ENCODE measurements around the gene PRDX2. TPM values are rescaled to one million over a fixed set of nuclear protein-coding genes. Genes with fewer than 3 reads are reported as not detected.
A peak's percentile ranks its signal among the peaks of the same experiment; 100 is the strongest.

The PRDX2 gene
- total and polyA plus RNA-seq, 2 experiments from 2014 or later: 346 to 465 TPM

GRCh38 chr19:12748489-12748888 lies 53.1 kb downstream of the PRDX2 start:
- H3K9me3 Mint-ChIP-seq: no peaks in the 10 kb centered on the region
- TF ChIP-seq ETS1 (IDR thresholded peaks at IDR 0.05) (no peak), CTCF (conservative IDR thresholded peaks at IDR 0.05; ENCODE audit: low read depth in 2 of 2) (no peak), EZH2 (IDR thresholded peaks at IDR 0.05; ENCODE audit: low read depth, unreplicated experiment) (no peak)
- H3K27ac Mint-ChIP-seq: no peak overlapping the region
- H3K4me1 Mint-ChIP-seq: peaks cover 14% of the 10 kb centered on the region; the same call in 2 of the 3 replicates
- Histone ChIP-seq H3F3A (replicated peaks; ENCODE audit: low read depth) (no peaks in the 10 kb centered on the region), H3K79me2 (replicated peaks; ENCODE audit: insufficient read depth) (no peaks in the 10 kb centered on the region), H3K36me3 (ENCODE audit: insufficient read depth) (no peaks in the 10 kb centered on the region), H3K4me3 (no peak overlapping the region), H3K27ac (ENCODE audit: low read depth) (no peak overlapping the region), H3K9me2 (ENCODE audit: insufficient read depth) (no peaks in the 10 kb centered on the region), H2AFZ (no peak overlapping the region), H4K20me1 (replicated peaks; ENCODE audit: insufficient read depth) (no peaks in the 10 kb centered on the region; the same call in 1 of the 2 replicates), H3K27me3 (ENCODE audit: insufficient read depth) (peaks cover 8% of the 10 kb centered on the region; the same call in 1 of the 2 replicates), H3K4me1 (ENCODE audit: insufficient read depth) (no peaks in the 10 kb centered on the region; the same call in 1 of the 2 replicates), H3K4me2 (no peak overlapping the region)
- peaks cover 13% of the 10 kb centered on the region for H3K27me3 Mint-ChIP-seq (ENCODE audit: insufficient read depth, low read depth, poor library complexity)
- DNase-seq (ENCODE audit: low spot score): no peak
- H3K36me3 Mint-ChIP-seq (ENCODE audit: low read depth): peaks cover 40% of the 10 kb centered on the region
- H3K4me3 Mint-ChIP-seq: no peak overlapping the region; the same call in 2 of the 3 replicates
- ATAC-seq: peak; percentile 14

Small RNA genes within 50 kb of the gene (microRNA-seq; reads per million reads assigned to microRNA genes)
- gene MIR5684: not detected

Small RNA genes within 50 kb of the gene (small RNA-seq; reads per million reads assigned to genes)
- not detected for gene MIR5684 (ENCODE audit: low replicate concordance)

Other genes starting within 250 kb of the PRDX2 start
- gene ZNF490, start 191.0 kb downstream of the PRDX2 start, total RNA-seq (2014; rRNA removed; shearing (Covaris generic)): 7.3 and 8.5 TPM in 2 replicates
- 1.3 and 1.4 TPM in 2 replicates for gene ZNF490, start 191.0 kb downstream of the PRDX2 start, polyA plus RNA-seq (2016; fragmentation: Nextera tagmentation; extraction: Ambion mirVana)
- gene ZNF791, start 190.9 kb downstream of the PRDX2 start, total RNA-seq (2014; rRNA removed; shearing (Covaris generic)): 15.3 TPM in 2 replicates
- gene ZNF791, start 190.9 kb downstream of the PRDX2 start, polyA plus RNA-seq (2016; fragmentation: Nextera tagmentation; extraction: Ambion mirVana): 9.8 and 12.2 TPM in 2 replicates
- 60.8 and 73.8 TPM in 2 replicates for gene MAN2B1, start 135.1 kb downstream of the PRDX2 start, total RNA-seq (2014; rRNA removed; shearing (Covaris generic))
- gene MAN2B1, start 135.1 kb downstream of the PRDX2 start, polyA plus RNA-seq (2016; fragmentation: Nextera tagmentation; extraction: Ambion mirVana): 33.2 and 39.2 TPM in 2 replicates
- gene WDR83, start 135.0 kb downstream of the PRDX2 start, total RNA-seq (2014; rRNA removed; shearing (Covaris generic)): 12.5 and 31.6 TPM in 2 replicates
- gene WDR83, start 135.0 kb downstream of the PRDX2 start, polyA plus RNA-seq (2016; fragmentation: Nextera tagmentation; extraction: Ambion mirVana): 18.5 and 18.6 TPM in 2 replicates
- 126 and 141 TPM in 2 replicates for gene DHPS, start 119.9 kb downstream of the PRDX2 start, total RNA-seq (2014; rRNA removed; shearing (Covaris generic))
- gene DHPS, start 119.9 kb downstream of the PRDX2 start, polyA plus RNA-seq (2016; fragmentation: Nextera tagmentation; extraction: Ambion mirVana): 85.4 and 107 TPM in 2 replicates
- not detected in 2 replicates for gene GNG14, start 113.8 kb downstream of the PRDX2 start, total RNA-seq (2014; rRNA removed; shearing (Covaris generic))
- gene GNG14, start 113.8 kb downstream of the PRDX2 start, polyA plus RNA-seq (2016; fragmentation: Nextera tagmentation; extraction: Ambion mirVana): not detected in 2 replicates
- gene FBXW9, start 105.2 kb downstream of the PRDX2 start, total RNA-seq (2014; rRNA removed; shearing (Covaris generic)): 12.3 and 19.4 TPM in 2 replicates
- 6.6 and 8.2 TPM in 2 replicates for gene FBXW9, start 105.2 kb downstream of the PRDX2 start, polyA plus RNA-seq (2016; fragmentation: Nextera tagmentation; extraction: Ambion mirVana)
- gene TNPO2, start 77.9 kb downstream of the PRDX2 start, total RNA-seq (2014; rRNA removed; shearing (Covaris generic)): 83.0 and 85.9 TPM in 2 replicates
- 35.8 and 37.1 TPM in 2 replicates for gene TNPO2, start 77.9 kb downstream of the PRDX2 start, polyA plus RNA-seq (2016; fragmentation: Nextera tagmentation; extraction: Ambion mirVana)
- gene TRIR, start 67.1 kb downstream of the PRDX2 start, total RNA-seq (2014; rRNA removed; shearing (Covaris generic)): 170 and 171 TPM in 2 replicates
- gene TRIR, start 67.1 kb downstream of the PRDX2 start, polyA plus RNA-seq (2016; fragmentation: Nextera tagmentation; extraction: Ambion mirVana): 254 and 257 TPM in 2 replicates
- 75.3 and 109 TPM in 2 replicates for gene GET3, start 64.3 kb downstream of the PRDX2 start, total RNA-seq (2014; rRNA removed; shearing (Covaris generic))
- 89.5 and 90.4 TPM in 2 replicates for gene GET3, start 64.3 kb downstream of the PRDX2 start, polyA plus RNA-seq (2016; fragmentation: Nextera tagmentation; extraction: Ambion mirVana)
- 7.5 and 10.4 TPM in 2 replicates for gene BEST2, start 50.0 kb downstream of the PRDX2 start, total RNA-seq (2014; rRNA removed; shearing (Covaris generic))
- 1.2 and 1.3 TPM in 2 replicates for gene BEST2, start 50.0 kb downstream of the PRDX2 start, polyA plus RNA-seq (2016; fragmentation: Nextera tagmentation; extraction: Ambion mirVana)
- 85.3 and 86.4 TPM in 2 replicates for gene HOOK2, start 26.2 kb downstream of the PRDX2 start, total RNA-seq (2014; rRNA removed; shearing (Covaris generic))
- 46.9 and 56.9 TPM in 2 replicates for gene HOOK2, start 26.2 kb downstream of the PRDX2 start, polyA plus RNA-seq (2016; fragmentation: Nextera tagmentation; extraction: Ambion mirVana)
- 16.0 and 20.2 TPM in 2 replicates for gene JUNB, start 10.3 kb downstream of the PRDX2 start, total RNA-seq (2014; rRNA removed; shearing (Covaris generic))
- 7.7 and 7.8 TPM in 2 replicates for gene JUNB, start 10.3 kb downstream of the PRDX2 start, polyA plus RNA-seq (2016; fragmentation: Nextera tagmentation; extraction: Ambion mirVana)
- 0.38 TPM in 1 of 2 replicates, not detected in the other for gene THSD8, start 269 bp upstream of the PRDX2 start, total RNA-seq (2014; rRNA removed; shearing (Covaris generic))
- gene THSD8, start 269 bp upstream of the PRDX2 start, polyA plus RNA-seq (2016; fragmentation: Nextera tagmentation; extraction: Ambion mirVana): 38.5 and 42.2 TPM in 2 replicates
- 62.6 and 68.2 TPM in 2 replicates for gene RNASEH2A, start 4.8 kb upstream of the PRDX2 start, total RNA-seq (2014; rRNA removed; shearing (Covaris generic))
- 39.4 and 40.5 TPM in 2 replicates for gene RNASEH2A, start 4.8 kb upstream of the PRDX2 start, polyA plus RNA-seq (2016; fragmentation: Nextera tagmentation; extraction: Ambion mirVana)
- 3.3 and 4.1 TPM in 2 replicates for gene RTBDN, start 32.8 kb upstream of the PRDX2 start, total RNA-seq (2014; rRNA removed; shearing (Covaris generic))
- 4.4 and 4.6 TPM in 2 replicates for gene RTBDN, start 32.8 kb upstream of the PRDX2 start, polyA plus RNA-seq (2016; fragmentation: Nextera tagmentation; extraction: Ambion mirVana)
- 13.4 and 19.9 TPM in 2 replicates for gene MAST1, start 36.7 kb upstream of the PRDX2 start, total RNA-seq (2014; rRNA removed; shearing (Covaris generic))
- 8.9 and 13.9 TPM in 2 replicates for gene MAST1, start 36.7 kb upstream of the PRDX2 start, polyA plus RNA-seq (2016; fragmentation: Nextera tagmentation; extraction: Ambion mirVana)
- gene DNASE2, start 79.6 kb upstream of the PRDX2 start, total RNA-seq (2014; rRNA removed; shearing (Covaris generic)): 27.3 and 35.0 TPM in 2 replicates
- 15.9 and 17.4 TPM in 2 replicates for gene DNASE2, start 79.6 kb upstream of the PRDX2 start, polyA plus RNA-seq (2016; fragmentation: Nextera tagmentation; extraction: Ambion mirVana)
- 1.1 and 1.4 TPM in 2 replicates for gene KLF1, start 85.4 kb upstream of the PRDX2 start, total RNA-seq (2014; rRNA removed; shearing (Covaris generic))
- gene KLF1, start 85.4 kb upstream of the PRDX2 start, polyA plus RNA-seq (2016; fragmentation: Nextera tagmentation; extraction: Ambion mirVana): 0.74 and 0.80 TPM in 2 replicates
- 73.3 and 99.8 TPM in 2 replicates for gene GCDH, start 89.4 kb upstream of the PRDX2 start, total RNA-seq (2014; rRNA removed; shearing (Covaris generic))
- 51.5 and 54.1 TPM in 2 replicates for gene GCDH, start 89.4 kb upstream of the PRDX2 start, polyA plus RNA-seq (2016; fragmentation: Nextera tagmentation; extraction: Ambion mirVana)
- gene SYCE2, start 117.5 kb upstream of the PRDX2 start, total RNA-seq (2014; rRNA removed; shearing (Covaris generic)): 0.62 and 0.63 TPM in 2 replicates
- 1.9 and 2.9 TPM in 2 replicates for gene SYCE2, start 117.5 kb upstream of the PRDX2 start, polyA plus RNA-seq (2016; fragmentation: Nextera tagmentation; extraction: Ambion mirVana)
- 74.7 and 83.5 TPM in 2 replicates for gene FARSA, start 131.9 kb upstream of the PRDX2 start, total RNA-seq (2014; rRNA removed; shearing (Covaris generic))
- gene FARSA, start 131.9 kb upstream of the PRDX2 start, polyA plus RNA-seq (2016; fragmentation: Nextera tagmentation; extraction: Ambion mirVana): 86.4 and 86.5 TPM in 2 replicates
- 724 and 760 TPM in 2 replicates for gene CALR, start 136.8 kb upstream of the PRDX2 start, total RNA-seq (2014; rRNA removed; shearing (Covaris generic))
- 1,131 and 1,182 TPM in 2 replicates for gene CALR, start 136.8 kb upstream of the PRDX2 start, polyA plus RNA-seq (2016; fragmentation: Nextera tagmentation; extraction: Ambion mirVana)
- gene RAD23A, start 144.1 kb upstream of the PRDX2 start, total RNA-seq (2014; rRNA removed; shearing (Covaris generic)): 67.0 and 69.7 TPM in 2 replicates
- gene RAD23A, start 144.1 kb upstream of the PRDX2 start, polyA plus RNA-seq (2016; fragmentation: Nextera tagmentation; extraction: Ambion mirVana): 121 and 127 TPM in 2 replicates
- gene GADD45GIP1, start 155.4 kb upstream of the PRDX2 start, total RNA-seq (2014; rRNA removed; shearing (Covaris generic)): 46.5 and 63.9 TPM in 2 replicates
- 255 and 290 TPM in 2 replicates for gene GADD45GIP1, start 155.4 kb upstream of the PRDX2 start, polyA plus RNA-seq (2016; fragmentation: Nextera tagmentation; extraction: Ambion mirVana)
- 0.28 TPM in 1 of 2 replicates, not detected in the other for gene DAND5, start 167.8 kb upstream of the PRDX2 start, total RNA-seq (2014; rRNA removed; shearing (Covaris generic))
- gene DAND5, start 167.8 kb upstream of the PRDX2 start, polyA plus RNA-seq (2016; fragmentation: Nextera tagmentation; extraction: Ambion mirVana): 0.10 and 0.18 TPM in 2 replicates
- 0.14 and 1.2 TPM in 2 replicates for gene NFIX, start 193.7 kb upstream of the PRDX2 start, total RNA-seq (2014; rRNA removed; shearing (Covaris generic))
- gene NFIX, start 193.7 kb upstream of the PRDX2 start, polyA plus RNA-seq (2016; fragmentation: Nextera tagmentation; extraction: Ambion mirVana): 0.06 and 0.31 TPM in 2 replicates